K562 (cell line): ENCODE measurements around the gene CAVIN1. TPM values are rescaled to one million over a fixed set of nuclear protein-coding genes. Genes with fewer than 3 reads are reported as not detected.

Experiments
- ATF1 ChIP-seq, 2 experiments: fragments of 450-650 bp in 1 of 2; IDR thresholded peaks; 2 replicates each; pipeline ENCODE4 v1.6.1; 2016; ENCODE audit warnings: missing compliant biosample characterization in 1 of 2, missing genetic modification characterization in 1 of 2
- ATF7 ChIP-seq: fragments of 450-650 bp; IDR thresholded peaks from 2 replicates; pipeline ENCODE4 v1.7.1; 2014; ENCODE audit warnings: mild to moderate bottlenecking, moderate library complexity
- CREB5 ChIP-seq: fragments of 250-450 bp; sonication (Bioruptor Pico); IDR thresholded peaks from 2 replicates; pipeline ENCODE4 v1.5.0; 2020; ENCODE audit warnings: mild to moderate bottlenecking
- FOXJ3 ChIP-seq: sonication (generic); formaldehyde crosslinking; IDR thresholded peaks from 2 replicates; pipeline ENCODE4 v1.4.0; 2020; ENCODE audit warnings: mild to moderate bottlenecking, missing genetic modification reagents
- GTF2E2 ChIP-seq: fragments of 200-800 bp; sonication (Bioruptor generic); IDR thresholded peaks from 2 replicates; pipeline ENCODE4 v1.6.1; 2016; ENCODE audit warnings: missing genetic modification characterization, missing compliant biosample characterization
- HDAC1 ChIP-seq, 2 experiments: fragments of 450-650 bp; IDR thresholded peaks; 2 replicates each; pipeline ENCODE4 v1.6.1; 2016 to 2017; ENCODE audit warnings: inconsistent platforms in 1 of 2, mild to moderate bottlenecking in 1 of 2, moderate library complexity in 1 of 2
- HDAC2 ChIP-seq: fragments of 450-650 bp; IDR thresholded peaks from 2 replicates; pipeline ENCODE4 v1.6.1; 2016; ENCODE audit warnings: mild to moderate bottlenecking
- MBD2 ChIP-seq: sonication (generic); IDR thresholded peaks from 2 replicates; pipeline ENCODE4 v1.6.1; 2016; ENCODE audit warnings: low read depth, borderline replicate concordance
- MYC ChIP-seq, 2 experiments: fragments of 250-450 bp in 1 of 2; sonication (Bioruptor Pico) in 1 of 2; IDR thresholded peaks; 2 replicates each; pipeline versions ENCODE4 v1.5.1 to v1.6.1; 2012 to 2021; ENCODE audit warnings: low read depth in 2 of 2, borderline replicate concordance in 1 of 2, improper control_type of control experiment in 1 of 2, low read length in 1 of 2, mild to moderate bottlenecking in 1 of 2, moderate library complexity in 1 of 2
- NR4A1 ChIP-seq, 2 experiments: fragments of 250-450 bp in 1 of 2; fragments of 450-650 bp in 1 of 2; sonication (Bioruptor Pico) in 1 of 2; IDR thresholded peaks; 2 replicates each; pipeline versions ENCODE4 v1.4.0 to v1.6.1; 2016 to 2020; ENCODE audit warnings: mild to moderate bottlenecking in 2 of 2, missing compliant biosample characterization in 1 of 2, missing genetic modification characterization in 1 of 2, moderate library complexity in 1 of 2
- NUFIP1 ChIP-seq: fragments of 450-650 bp; IDR thresholded peaks from 2 replicates; pipeline ENCODE4 v1.6.1; 2018; ENCODE audit not compliant: partially characterized antibody
- RBM15 ChIP-seq: fragments of 200-400 bp; formaldehyde crosslinking; IDR thresholded peaks from 2 replicates; pipeline ENCODE4 v1.6.1; 2018; ENCODE audit warnings: mild to moderate bottlenecking, low read length, moderate library complexity; ENCODE audit not compliant: insufficient read depth
- SIN3A ChIP-seq, 2 experiments: fragments of 150-350 bp in 1 of 2; IDR thresholded peaks; 2 replicates each; pipeline ENCODE4 v1.6.1; 2011 to 2016; ENCODE audit warnings: borderline replicate concordance in 2 of 2, low read depth in 2 of 2, low read length in 2 of 2, mild to moderate bottlenecking in 2 of 2, moderate library complexity in 2 of 2; ENCODE audit not compliant: control insufficient read depth in 1 of 2
- SMAD2 ChIP-seq: fragments of 150-350 bp; IDR thresholded peaks from 2 replicates; pipeline ENCODE4 v1.6.1; 2014; ENCODE audit warnings: low read depth, mild to moderate bottlenecking, low read length
- ZBTB7A ChIP-seq: IDR thresholded peaks from 2 replicates; pipeline ENCODE4 v1.6.1; 2011; ENCODE audit warnings: low read depth, mild to moderate bottlenecking, low read length, moderate library complexity, borderline replicate concordance; ENCODE audit not compliant: control insufficient read depth
- polyA plus RNA-seq, 8 experiments: library from polyadenylated mRNA; depleted of rRNA in 4 of 8; stranded (reverse) in 5 of 8; unstranded in 3 of 8; fragments of >200 nt; fragmentation: Nextera tagmentation in 2 of 8; fragmentation: Illumina TruSeq in 1 of 8; extraction: Ambion mirVana in 2 of 8; extraction: Trizol in 1 of 8; gene quantifications; 2 replicates each; pipeline versions ENCODE4 v1.2.1 to v1.2.3, GENCODE V29; 2011 to 2014; ENCODE audit warnings: inconsistent platforms in 1 of 8, missing spikeins in 1 of 8
- total RNA-seq, 7 experiments: library from RNA; depleted of rRNA in 6 of 7; stranded (reverse); fragments of >200 nt in 6 of 7; fragmentation: Illumina TruSeq in 2 of 7; extraction: Trizol in 2 of 7; gene quantifications; 2 replicates each; pipeline versions ENCODE4 v1.2.1 to v1.2.3, GENCODE V29; 2011 to 2021; ENCODE audit warnings: low replicate concordance in 1 of 7
- TF ChIP-seq, protein P1 (sequence below): fragments of 450-650 bp; conservative IDR thresholded peaks from 2 replicates; pipeline ENCODE4 v1.6.1; 2016; ENCODE audit warnings: missing genetic modification characterization, low read depth, mild to moderate bottlenecking, missing compliant biosample characterization, moderate library complexity
- TF ChIP-seq, protein P2 (sequence below): fragments of 450-650 bp; IDR thresholded peaks from 2 replicates; pipeline ENCODE4 v1.7.0; 2016; ENCODE audit warnings: borderline replicate concordance
- TF ChIP-seq, protein P3 (sequence below), 2 experiments: fragments of 450-650 bp; conservative IDR thresholded peaks; 2 replicates each; pipeline ENCODE4 v1.6.1; 2017; ENCODE audit warnings: mild to moderate bottlenecking in 2 of 2, moderate library complexity in 2 of 2
- TF ChIP-seq, protein P4 (sequence below): IDR thresholded peaks from 2 replicates; pipeline ENCODE4 v1.6.1; 2011; ENCODE audit not compliant: insufficient read length; ENCODE audit errors: extremely low read depth

The CAVIN1 gene
- total and polyA plus RNA-seq, 9 of the 15 experiments (the other 6 are each of a cell fraction or from before 2014, with no cell fraction given) = 6.8 to 162 (median 74.5) TPM

DNA sequence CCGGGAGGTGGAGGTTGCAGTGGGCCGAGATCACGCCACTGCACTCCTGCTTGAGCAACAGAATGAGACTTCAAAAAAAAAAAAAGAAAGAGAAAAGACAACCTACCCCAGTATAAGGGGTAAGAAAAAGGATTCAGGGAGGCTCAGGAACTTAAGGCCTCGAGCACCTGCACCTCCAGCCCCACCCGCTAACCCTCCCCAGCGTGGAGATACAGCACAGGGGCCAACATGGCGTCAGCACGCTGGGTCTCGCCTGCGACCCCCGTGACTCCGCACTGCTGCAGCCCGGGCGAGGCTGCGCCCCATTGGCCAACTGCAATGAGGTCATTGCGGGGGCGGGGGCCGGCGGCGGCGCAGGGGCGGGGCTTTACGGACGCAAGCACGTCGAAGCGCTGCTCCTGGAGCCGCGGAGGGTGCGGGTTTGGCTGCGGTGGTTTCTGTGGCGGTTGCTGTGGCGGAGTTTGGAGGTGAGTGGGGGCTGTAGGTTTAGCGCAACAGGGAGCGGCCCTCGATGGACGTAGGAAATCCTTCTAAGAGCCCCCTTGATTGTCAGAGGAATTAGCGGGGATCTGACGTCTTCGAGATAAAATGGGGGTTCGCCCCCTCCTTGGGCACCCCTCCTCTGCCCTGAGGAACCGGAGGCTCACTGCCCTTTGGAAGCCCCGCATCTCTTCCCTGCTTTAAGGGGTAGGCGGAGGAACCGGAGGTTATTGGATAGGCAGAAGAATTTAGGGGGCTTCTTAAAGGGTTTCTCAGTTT, 35.6 kb upstream of the CAVIN1 start, which contains the start of gene ATP6V0A1 (continued):
- TF ChIP-seq, protein P1, sequence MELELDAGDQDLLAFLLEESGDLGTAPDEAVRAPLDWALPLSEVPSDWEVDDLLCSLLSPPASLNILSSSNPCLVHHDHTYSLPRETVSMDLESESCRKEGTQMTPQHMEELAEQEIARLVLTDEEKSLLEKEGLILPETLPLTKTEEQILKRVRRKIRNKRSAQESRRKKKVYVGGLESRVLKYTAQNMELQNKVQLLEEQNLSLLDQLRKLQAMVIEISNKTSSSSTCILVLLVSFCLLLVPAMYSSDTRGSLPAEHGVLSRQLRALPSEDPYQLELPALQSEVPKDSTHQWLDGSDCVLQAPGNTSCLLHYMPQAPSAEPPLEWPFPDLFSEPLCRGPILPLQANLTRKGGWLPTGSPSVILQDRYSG (tag) = no peak
- TF ChIP-seq RBM15 (no peak), FOXJ3 (CRISPR knock-in tag) (no peak), ATF1 (CRISPR knock-in tag; IDR thresholded peaks at IDR 0.05) (no peak), ATF1 (tag; IDR thresholded peaks at IDR 0.05) (peak; percentile 76), HDAC1 (IDR thresholded peaks at IDR 0.05) (peak; percentile 34 to 52; a peak in 2 of 4 replicates), GTF2E2 (tag) (0 out of 2 replicates have a peak, but pooled peaks have one; percentile 13), NUFIP1 (no peak), SIN3A (IDR thresholded peaks at IDR 0.05; ENCODE audit: borderline replicate concordance in 2 of 2, control insufficient read depth in 1 of 2, low read depth in 2 of 2, low read length in 2 of 2) (peak in 1 of 2 experiments; percentile 54; a peak in 1 of 4 replicates), ZBTB7A (peak; percentile 100), CREB5 (CRISPR knock-in tag) (no peak), HDAC2 (no peak), MYC (IDR thresholded peaks at IDR 0.05; ENCODE audit: low read depth, low read length) (peak; percentile 90), MYC (CRISPR knock-in tag; IDR thresholded peaks at IDR 0.05; ENCODE audit: borderline replicate concordance, low read depth) (no peak), MBD2 (peak; percentile 30; the same call in 1 of the 2 replicates), SMAD2 (no peak), NR4A1 (CRISPR knock-in tag; IDR thresholded peaks at IDR 0.05) (no peak), NR4A1 (tag; IDR thresholded peaks at IDR 0.05) (peak; percentile 59), ATF7 (peak; percentile 91)
- TF ChIP-seq, protein P2, sequence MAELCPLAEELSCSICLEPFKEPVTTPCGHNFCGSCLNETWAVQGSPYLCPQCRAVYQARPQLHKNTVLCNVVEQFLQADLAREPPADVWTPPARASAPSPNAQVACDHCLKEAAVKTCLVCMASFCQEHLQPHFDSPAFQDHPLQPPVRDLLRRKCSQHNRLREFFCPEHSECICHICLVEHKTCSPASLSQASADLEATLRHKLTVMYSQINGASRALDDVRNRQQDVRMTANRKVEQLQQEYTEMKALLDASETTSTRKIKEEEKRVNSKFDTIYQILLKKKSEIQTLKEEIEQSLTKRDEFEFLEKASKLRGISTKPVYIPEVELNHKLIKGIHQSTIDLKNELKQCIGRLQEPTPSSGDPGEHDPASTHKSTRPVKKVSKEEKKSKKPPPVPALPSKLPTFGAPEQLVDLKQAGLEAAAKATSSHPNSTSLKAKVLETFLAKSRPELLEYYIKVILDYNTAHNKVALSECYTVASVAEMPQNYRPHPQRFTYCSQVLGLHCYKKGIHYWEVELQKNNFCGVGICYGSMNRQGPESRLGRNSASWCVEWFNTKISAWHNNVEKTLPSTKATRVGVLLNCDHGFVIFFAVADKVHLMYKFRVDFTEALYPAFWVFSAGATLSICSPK = peak; percentile 80; the same call in 1 of the 2 replicates
- TF ChIP-seq, protein P3, sequence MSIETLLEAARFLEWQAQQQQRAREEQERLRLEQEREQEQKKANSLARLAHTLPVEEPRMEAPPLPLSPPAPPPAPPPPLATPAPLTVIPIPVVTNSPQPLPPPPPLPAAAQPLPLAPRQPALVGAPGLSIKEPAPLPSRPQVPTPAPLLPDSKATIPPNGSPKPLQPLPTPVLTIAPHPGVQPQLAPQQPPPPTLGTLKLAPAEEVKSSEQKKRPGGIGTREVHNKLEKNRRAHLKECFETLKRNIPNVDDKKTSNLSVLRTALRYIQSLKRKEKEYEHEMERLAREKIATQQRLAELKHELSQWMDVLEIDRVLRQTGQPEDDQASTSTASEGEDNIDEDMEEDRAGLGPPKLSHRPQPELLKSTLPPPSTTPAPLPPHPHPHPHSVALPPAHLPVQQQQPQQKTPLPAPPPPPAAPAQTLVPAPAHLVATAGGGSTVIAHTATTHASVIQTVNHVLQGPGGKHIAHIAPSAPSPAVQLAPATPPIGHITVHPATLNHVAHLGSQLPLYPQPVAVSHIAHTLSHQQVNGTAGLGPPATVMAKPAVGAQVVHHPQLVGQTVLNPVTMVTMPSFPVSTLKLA (conservative IDR thresholded peaks at IDR 0.05) = peak in 1 of 2 experiments; percentile 39; a peak in 2 of 4 replicates
- TF ChIP-seq, protein P4, sequence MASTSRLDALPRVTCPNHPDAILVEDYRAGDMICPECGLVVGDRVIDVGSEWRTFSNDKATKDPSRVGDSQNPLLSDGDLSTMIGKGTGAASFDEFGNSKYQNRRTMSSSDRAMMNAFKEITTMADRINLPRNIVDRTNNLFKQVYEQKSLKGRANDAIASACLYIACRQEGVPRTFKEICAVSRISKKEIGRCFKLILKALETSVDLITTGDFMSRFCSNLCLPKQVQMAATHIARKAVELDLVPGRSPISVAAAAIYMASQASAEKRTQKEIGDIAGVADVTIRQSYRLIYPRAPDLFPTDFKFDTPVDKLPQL = no peak
